H9 (cell line): ENCODE measurements around the gene BRAT1. TPM values are rescaled to one million over a fixed set of nuclear protein-coding genes. Genes with fewer than 3 reads are reported as not detected.

ENCODE experiments used
- DNase-seq: peaks from one replicate; pipeline ENCODE4 v3.0.0-alpha.2; 2017
- H2AFZ ChIP-seq: one replicate; pipeline ENCODE4 v1.6.1; 2013; ENCODE audit warnings: mild to moderate bottlenecking, low read length, control low read depth, moderate library complexity
- H2AK5ac ChIP-seq: 2 replicates; pipeline ENCODE4 v1.6.1; 2013; ENCODE audit warnings: low read length, control low read depth, mixed read lengths; ENCODE audit not compliant: insufficient read length
- H2BK120ac ChIP-seq: one replicate; pipeline ENCODE4 v1.6.1; 2013; ENCODE audit warnings: low read depth, mild to moderate bottlenecking, low read length, control low read depth, inconsistent platforms; ENCODE audit not compliant: poor library complexity, severe bottlenecking
- H2BK12ac ChIP-seq: 2 replicates; pipeline ENCODE4 v1.6.1; 2013; ENCODE audit warnings: low read length, control low read depth, mixed read lengths, low read depth; ENCODE audit not compliant: insufficient read length
- H2BK15ac ChIP-seq: 2 replicates; pipeline ENCODE4 v1.6.1; 2013; ENCODE audit warnings: low read depth, low read length, control low read depth
- H2BK20ac ChIP-seq: one replicate; pipeline ENCODE4 v1.6.1; 2013; ENCODE audit warnings: low read depth, mild to moderate bottlenecking, low read length, control low read depth, inconsistent platforms; ENCODE audit not compliant: poor library complexity, severe bottlenecking
- H2BK5ac ChIP-seq: 2 replicates; pipeline ENCODE4 v1.6.1; 2013; ENCODE audit warnings: low read length, control low read depth, mixed read lengths; ENCODE audit not compliant: insufficient read length
- H3K14ac ChIP-seq: 2 replicates; pipeline ENCODE4 v1.6.1; 2013; ENCODE audit warnings: low read length, control low read depth; ENCODE audit not compliant: insufficient read depth
- H3K18ac ChIP-seq: 2 replicates; pipeline ENCODE4 v1.6.1; 2013; ENCODE audit warnings: low read depth, mild to moderate bottlenecking, mixed read lengths, low read length, control low read depth; ENCODE audit not compliant: insufficient read length
- H3K23ac ChIP-seq: 2 replicates; pipeline ENCODE4 v1.6.1; 2013; ENCODE audit warnings: low read length, control low read depth, mixed read lengths, low read depth; ENCODE audit not compliant: insufficient read length
- H3K23me2 ChIP-seq: 2 replicates; pipeline ENCODE4 v1.6.1; 2013; ENCODE audit warnings: low read depth, mild to moderate bottlenecking, mixed read lengths, low read length, control low read depth; ENCODE audit not compliant: insufficient read length, poor library complexity, severe bottlenecking
- H3K27ac ChIP-seq: 2 replicates; pipeline ENCODE4 v1.5.1; 2013; ENCODE audit warnings: low read length, control low read depth, mixed read lengths, low read depth; ENCODE audit not compliant: insufficient read length
- H3K27me3 ChIP-seq: 2 replicates; pipeline ENCODE4 v1.6.1; 2013; ENCODE audit warnings: low read length, control low read depth, inconsistent platforms; ENCODE audit not compliant: insufficient read depth
- H3K4ac ChIP-seq: 2 replicates; pipeline ENCODE4 v1.6.1; 2013; ENCODE audit warnings: low read depth, mild to moderate bottlenecking, control low read depth, inconsistent platforms, low read length, moderate library complexity
- H3K4me1 ChIP-seq: 2 replicates; pipeline ENCODE4 v1.6.1; 2013; ENCODE audit warnings: low read length, control low read depth, inconsistent platforms; ENCODE audit not compliant: insufficient read depth
- H3K4me2 ChIP-seq: 2 replicates; pipeline ENCODE4 v1.6.1; 2013; ENCODE audit warnings: low read length, control low read depth, mixed read lengths; ENCODE audit not compliant: insufficient read length, insufficient read depth
- H3K56ac ChIP-seq: 2 replicates; pipeline ENCODE4 v1.6.1; 2013; ENCODE audit warnings: low read depth, mild to moderate bottlenecking, mixed read lengths, low read length, control low read depth; ENCODE audit not compliant: insufficient read length
- H3K79me1 ChIP-seq: 2 replicates; pipeline ENCODE4 v1.6.1; 2013; ENCODE audit warnings: low read depth, mild to moderate bottlenecking, moderate library complexity, low read length, control low read depth, inconsistent platforms; ENCODE audit not compliant: insufficient read depth, poor library complexity, severe bottlenecking
- H3K79me2 ChIP-seq: 2 replicates; pipeline ENCODE4 v1.6.1; 2013; ENCODE audit warnings: low read length, control low read depth, inconsistent platforms; ENCODE audit not compliant: insufficient read depth
- H3K9ac ChIP-seq: 2 replicates; pipeline ENCODE4 v1.6.1; 2013; ENCODE audit warnings: low read length, control low read depth, mixed read lengths; ENCODE audit not compliant: insufficient read length; ENCODE audit errors: extremely low read depth
- H3K9me3 ChIP-seq: one replicate; pipeline ENCODE4 v1.6.1; 2013; ENCODE audit warnings: low read depth, low read length, inconsistent platforms; ENCODE audit not compliant: control insufficient read depth
- H3T11ph ChIP-seq: one replicate; pipeline ENCODE4 v1.6.1; 2013; ENCODE audit warnings: mild to moderate bottlenecking, low read length, control low read depth, inconsistent platforms
- H4K20me1 ChIP-seq: one replicate; pipeline ENCODE4 v1.6.1; 2013; ENCODE audit not compliant: control insufficient read depth, insufficient read length, insufficient read depth
- H4K5ac ChIP-seq: 2 replicates; pipeline ENCODE4 v1.6.1; 2013; ENCODE audit warnings: low read depth, mild to moderate bottlenecking, mixed read lengths, low read length, control low read depth; ENCODE audit not compliant: insufficient read length
- H4K8ac ChIP-seq: replicated peaks from 2 replicates; pipeline ENCODE4 v1.6.1; 2013; ENCODE audit warnings: low read length, control low read depth, mixed read lengths, low read depth; ENCODE audit not compliant: insufficient read length
- H4K91ac ChIP-seq: 2 replicates; pipeline ENCODE4 v1.6.1; 2013; ENCODE audit warnings: low read depth, mild to moderate bottlenecking, moderate library complexity, mixed read lengths, low read length, control low read depth; ENCODE audit not compliant: insufficient read length
- H3K27ac Mint-ChIP-seq, 3 experiments: 2 replicates in 2 of 3; 3 replicates in 1 of 3; pipeline ENCODE4 v1.8.0; 2020 to 2021; ENCODE audit warnings: mixed read lengths in 3 of 3, mild to moderate bottlenecking in 1 of 3, moderate library complexity in 1 of 3
- H3K27me3 Mint-ChIP-seq: 2 replicates; pipeline ENCODE4 v1.8.0; 2021; ENCODE audit warnings: low read depth, mild to moderate bottlenecking, moderate library complexity, mixed read lengths
- H3K36me3 Mint-ChIP-seq, 3 experiments: 2 replicates in 2 of 3; 3 replicates in 1 of 3; pipeline ENCODE4 v1.8.0; 2020 to 2021; ENCODE audit warnings: low read depth in 3 of 3, mixed read lengths in 3 of 3; ENCODE audit not compliant: insufficient read depth in 1 of 3
- H3K4me1 Mint-ChIP-seq, 2 experiments: 2 replicates each; pipeline ENCODE4 v1.8.0; 2020; ENCODE audit warnings: mixed read lengths in 2 of 2
- H3K4me3 Mint-ChIP-seq, 2 experiments: 2 replicates in 1 of 2; 3 replicates in 1 of 2; pipeline ENCODE4 v1.8.0; 2020 to 2021; ENCODE audit warnings: mild to moderate bottlenecking in 2 of 2, mixed read lengths in 2 of 2, moderate library complexity in 1 of 2
- H3K9me3 Mint-ChIP-seq, 2 experiments: 2 replicates in 1 of 2; 3 replicates in 1 of 2; pipeline ENCODE4 v1.8.0; 2020; ENCODE audit warnings: mild to moderate bottlenecking in 2 of 2, mixed read lengths in 2 of 2, moderate library complexity in 1 of 2
- CTCF ChIP-seq: fragments of 200-600 bp; sonication (generic); conservative IDR thresholded peaks from 3 replicates; pipeline ENCODE4 v1.8.0; 2021; ENCODE audit warnings: antibody characterized with exemption, mild to moderate bottlenecking
- WGBS: extraction: QIAGEN DNeasy Blood & Tissue Kit; methylation state at CpG from one replicate; pipeline ENCODE4 v1.1.7; 2013; ENCODE audit warnings: missing lambda C conversion rate, low lambda C conversion rate, mixed read lengths; ENCODE audit not compliant: insufficient read length; ENCODE audit errors: extremely low coverage; 5-methylcytosine and 5-hydroxymethylcytosine counted together
- total RNA-seq: library from RNA; stranded (reverse); gene quantifications from 2 replicates; pipeline ENCODE4 v1.2.1, GENCODE V29; 2021

BRAT1 gene
- total RNA-seq, 1 experiment from 2014 or later, result 41.2 TPM

GRCh38 chr7:2553108-2553507, 2.2 kb downstream of the BRAT1 start:
- Mint-ChIP-seq H3K9me3 (no peaks in the 10 kb centered on the region), H3K27ac (no peak overlapping the region), H3K27me3 (no peaks in the 10 kb centered on the region), H3K36me3 (peaks cover 17 to 38% (median 38%) of the 10 kb centered on the region in 3 experiments; a peak in 6 of 7 replicates), H3K4me3 (peak overlapping the region in 1 of 2 experiments; percentile 38; a peak in 1 of 5 replicates), H3K4me1 (peaks cover 10 to 12% of the 10 kb centered on the region in 2 experiments)
- Histone ChIP-seq H4K8ac (no peak overlapping the region), H3K79me1 (no peaks in the 10 kb centered on the region), H3K9ac (no peak overlapping the region), H3K9me3 (no peaks in the 10 kb centered on the region), H3K23ac (no peak overlapping the region), H3K18ac (no peak overlapping the region), H3K23me2 (peaks cover 11% of the 10 kb centered on the region), H3K27me3 (no peaks in the 10 kb centered on the region), H3K14ac (no peak overlapping the region), H3K4me2 (no peak overlapping the region), H4K20me1 (no peaks in the 10 kb centered on the region), H2BK20ac (no peak overlapping the region), H2BK15ac (no peak overlapping the region), H4K91ac (no peak overlapping the region), H2AFZ (no peak overlapping the region), H3T11ph (no peak overlapping the region), H3K4me1 (no peaks in the 10 kb centered on the region), H2AK5ac (no peak overlapping the region), H2BK120ac (no peak overlapping the region), H2BK5ac (no peak overlapping the region), H3K27ac (no peak overlapping the region), H3K79me2 (no peaks in the 10 kb centered on the region), H2BK12ac (no peak overlapping the region), H4K5ac (no peak overlapping the region), H3K56ac (no peak overlapping the region), H3K4ac (no peak overlapping the region)
- TF ChIP-seq CTCF, result no peak
- no CpG with 5 or more reads among the region's 10 CpGs for WGBS
- DNase-seq, result no peak
